ENCODE data around the gene LRRC4C.

The LRRC4C gene

DNA sequence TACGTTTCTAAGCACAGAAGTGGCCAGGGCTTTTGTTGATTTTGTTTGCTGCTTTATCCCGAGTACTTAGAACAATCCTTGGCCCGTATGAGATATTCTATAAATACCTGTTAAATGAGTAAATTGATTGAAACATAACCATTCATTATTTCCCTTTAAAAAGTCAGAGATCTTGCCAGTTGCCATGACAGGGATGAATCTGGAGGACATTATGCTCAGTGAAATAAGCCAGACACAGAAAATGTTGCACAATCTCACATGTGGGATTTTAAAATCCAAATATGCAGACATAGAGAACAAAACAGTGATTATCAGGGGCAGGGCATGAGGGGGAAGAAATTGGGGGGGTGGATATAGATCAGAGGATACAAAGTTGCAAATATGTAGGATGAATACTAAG is 1240.1 kb downstream of the LRRC4C start:
- no peak for DNase-seq
- Histone ChIP-seq H3K4me3 (no peak overlapping the region), H3K27ac (no peak overlapping the region), H3K4me1 (no peaks in the 10 kb centered on the region), H3K27me3 (no peaks in the 10 kb centered on the region), H3K9me3 (no peaks in the 10 kb centered on the region), H3K36me3 (no peaks in the 10 kb centered on the region)
- intact Hi-C loops (cut with DNase I; ENCODE audit: low total_unique reads), result no loop called here
- TF ChIP-seq, protein P1, sequence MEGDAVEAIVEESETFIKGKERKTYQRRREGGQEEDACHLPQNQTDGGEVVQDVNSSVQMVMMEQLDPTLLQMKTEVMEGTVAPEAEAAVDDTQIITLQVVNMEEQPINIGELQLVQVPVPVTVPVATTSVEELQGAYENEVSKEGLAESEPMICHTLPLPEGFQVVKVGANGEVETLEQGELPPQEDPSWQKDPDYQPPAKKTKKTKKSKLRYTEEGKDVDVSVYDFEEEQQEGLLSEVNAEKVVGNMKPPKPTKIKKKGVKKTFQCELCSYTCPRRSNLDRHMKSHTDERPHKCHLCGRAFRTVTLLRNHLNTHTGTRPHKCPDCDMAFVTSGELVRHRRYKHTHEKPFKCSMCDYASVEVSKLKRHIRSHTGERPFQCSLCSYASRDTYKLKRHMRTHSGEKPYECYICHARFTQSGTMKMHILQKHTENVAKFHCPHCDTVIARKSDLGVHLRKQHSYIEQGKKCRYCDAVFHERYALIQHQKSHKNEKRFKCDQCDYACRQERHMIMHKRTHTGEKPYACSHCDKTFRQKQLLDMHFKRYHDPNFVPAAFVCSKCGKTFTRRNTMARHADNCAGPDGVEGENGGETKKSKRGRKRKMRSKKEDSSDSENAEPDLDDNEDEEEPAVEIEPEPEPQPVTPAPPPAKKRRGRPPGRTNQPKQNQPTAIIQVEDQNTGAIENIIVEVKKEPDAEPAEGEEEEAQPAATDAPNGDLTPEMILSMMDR (IDR thresholded peaks at IDR 0.05), result no peak

DNA sequence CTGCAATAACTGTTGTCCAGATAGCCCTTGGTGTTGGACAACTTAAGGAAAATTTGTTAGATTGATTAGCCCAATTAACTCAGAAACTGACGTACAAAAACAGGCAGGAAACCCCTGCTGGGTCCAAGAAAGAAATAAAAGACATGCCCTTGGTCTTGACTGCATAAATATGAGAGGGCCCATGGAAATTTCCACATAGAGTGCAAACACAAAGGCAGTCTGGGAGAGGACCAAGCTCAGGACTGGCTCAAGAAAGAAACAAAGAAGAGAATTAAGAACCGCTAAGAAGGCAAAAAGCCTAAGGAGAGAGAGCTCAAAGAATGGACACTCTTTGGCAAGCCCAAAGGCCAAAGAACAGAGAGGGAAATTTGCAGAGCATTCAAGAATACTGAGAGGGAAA is 1243.9 kb downstream of the LRRC4C start:
- no peak overlapping the region for H3K27ac ChIP-seq
- DNase-seq, result no peak
- intact Hi-C loops (cut with DNase I; ENCODE audit: low total_unique reads), result no loop called here
- no peaks in the 10 kb centered on the region for H3K9me3 ChIP-seq
- H3K4me1 ChIP-seq, result no peaks in the 10 kb centered on the region
- H3K27me3 ChIP-seq, result no peaks in the 10 kb centered on the region
- TF ChIP-seq, protein P1 (IDR thresholded peaks at IDR 0.05), result no peak
- H3K36me3 ChIP-seq, result no peaks in the 10 kb centered on the region
- no peak overlapping the region for H3K4me3 ChIP-seq

DNA sequence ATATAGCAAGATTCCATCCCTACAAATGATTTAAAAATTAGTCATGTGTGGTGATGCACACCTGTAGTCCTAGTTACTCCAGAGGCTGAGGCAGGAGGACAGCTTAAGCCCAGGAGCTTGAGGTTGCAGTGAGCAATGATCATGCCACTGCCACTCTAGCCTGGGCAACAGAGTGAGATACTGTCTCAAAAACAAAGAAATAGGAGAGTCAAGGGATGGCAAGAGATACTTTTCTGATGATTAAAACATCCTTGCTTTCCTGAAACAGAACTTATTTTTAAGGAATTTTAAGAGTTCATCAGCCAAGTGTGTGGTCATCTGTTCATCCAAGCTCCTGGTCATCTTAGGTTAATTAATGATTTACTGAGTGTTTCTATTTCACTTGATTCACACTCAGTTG is 1252.0 kb downstream of the LRRC4C start:
- DNase-seq, result no peak
- Histone ChIP-seq H3K27me3 (no peaks in the 10 kb centered on the region), H3K27ac (no peak overlapping the region), H3K36me3 (no peaks in the 10 kb centered on the region), H3K4me1 (no peaks in the 10 kb centered on the region), H3K4me3 (no peak overlapping the region), H3K9me3 (no peaks in the 10 kb centered on the region)
- TF ChIP-seq, protein P1 (IDR thresholded peaks at IDR 0.05), result no peak
- intact Hi-C loops (cut with DNase I; ENCODE audit: low total_unique reads), result no loop called here

DNA sequence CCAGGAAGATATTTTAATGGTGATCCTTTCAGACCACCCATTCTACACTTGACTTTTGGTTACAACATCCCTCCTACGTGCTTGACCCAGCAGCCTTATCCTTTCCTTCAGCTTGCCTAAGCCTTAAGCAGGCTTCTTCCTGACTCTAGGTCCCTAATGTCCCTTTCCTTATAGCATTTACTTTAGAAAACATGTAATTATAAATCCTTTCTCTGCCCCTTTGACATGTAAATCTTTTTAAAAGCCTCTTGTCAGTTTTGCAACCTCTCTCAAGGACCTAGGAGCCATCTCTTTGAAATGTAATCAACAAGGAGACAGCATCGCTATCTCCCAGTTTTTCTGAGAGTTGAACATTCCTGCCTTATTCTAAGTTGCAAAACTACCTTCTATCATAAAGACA is 1255.2 kb downstream of the LRRC4C start:
- Histone ChIP-seq H3K27me3 (no peaks in the 10 kb centered on the region), H3K36me3 (no peaks in the 10 kb centered on the region), H3K4me3 (no peak overlapping the region), H3K27ac (no peak overlapping the region), H3K9me3 (no peaks in the 10 kb centered on the region), H3K4me1 (no peaks in the 10 kb centered on the region)
- intact Hi-C loops (cut with DNase I; ENCODE audit: low total_unique reads), result no loop called here
- TF ChIP-seq, protein P1 (IDR thresholded peaks at IDR 0.05), result no peak
- no peak for DNase-seq

DNA sequence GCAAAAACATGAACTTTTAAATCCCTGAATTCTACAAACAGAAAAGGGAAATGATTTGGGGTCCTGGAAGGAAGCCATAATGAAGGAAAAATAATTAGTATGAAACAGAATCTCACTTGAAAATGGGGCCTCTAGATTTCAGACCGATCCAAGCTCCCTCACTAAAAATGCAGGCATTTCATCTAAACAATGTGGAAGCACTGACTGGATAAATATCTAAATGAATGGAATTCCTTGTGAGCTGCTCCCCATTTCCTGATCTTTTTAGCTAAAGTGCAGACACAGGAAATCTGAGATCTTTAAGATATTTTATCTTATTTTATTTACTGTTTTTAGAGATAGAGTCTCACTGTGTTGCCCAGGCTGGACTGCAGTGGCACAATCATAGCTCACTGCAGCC is 1255.8 kb downstream of the LRRC4C start:
- intact Hi-C loops (cut with DNase I; ENCODE audit: low total_unique reads), result no loop called here
- Histone ChIP-seq H3K4me1 (no peaks in the 10 kb centered on the region), H3K9me3 (no peaks in the 10 kb centered on the region)

More for the DNA sequence above, 1255.8 kb downstream of the LRRC4C start:
- DNase-seq, result no peak
- no peaks in the 10 kb centered on the region for H3K27me3 ChIP-seq
- TF ChIP-seq, protein P1 (IDR thresholded peaks at IDR 0.05), result no peak
- H3K27ac ChIP-seq, result no peak overlapping the region
- no peak overlapping the region for H3K4me3 ChIP-seq
- H3K36me3 ChIP-seq, result no peaks in the 10 kb centered on the region

Data from tibial artery (tissue), 4 donors.